RWPE2 (cell line): Measurements from ENCODE around the gene DNAJC30.
"Not testable (repeated sequence)": the region's sequence is repeated elsewhere in the genome, so short reads cannot be mapped to it uniquely, and the experiment has no call there.

Source experiments
- ATAC-seq: fragments of 200-7000 bp; cut with Tn5 transposase; 3 replicates; pipeline ENCODE4 v1.9.1; 2021; ENCODE audit warnings: low read depth
- DNase-seq: peaks from one replicate; pipeline ENCODE4 v3.0.0-alpha.2; 2020; ENCODE audit warnings: low spot score
- H3K27ac ChIP-seq: fragments of 450-650 bp; 2 replicates; pipeline ENCODE4 v1.5.1; 2017; ENCODE audit warnings: mild to moderate bottlenecking; ENCODE audit not compliant: poor library complexity, severe bottlenecking
- H3K27me3 ChIP-seq: fragments of 250-450 bp; sonication (Bioruptor Pico); 2 replicates; pipeline ENCODE4 v1.5.1; 2021; ENCODE audit warnings: mild to moderate bottlenecking, moderate library complexity; ENCODE audit not compliant: insufficient read depth, poor library complexity, severe bottlenecking
- H3K36me3 ChIP-seq: fragments of 250-450 bp; sonication (Bioruptor Pico); 2 replicates; pipeline ENCODE4 v1.5.1; 2020; ENCODE audit warnings: low read depth, mild to moderate bottlenecking, moderate library complexity
- H3K4me1 ChIP-seq: fragments of 250-450 bp; sonication (Bioruptor Pico); 2 replicates; pipeline ENCODE4 v1.5.1; 2021; ENCODE audit warnings: mild to moderate bottlenecking, moderate library complexity; ENCODE audit not compliant: insufficient read depth, poor library complexity, severe bottlenecking
- H3K4me3 ChIP-seq: fragments of 250-450 bp; sonication (Bioruptor Pico); 2 replicates; pipeline ENCODE4 v1.5.1; 2021; ENCODE audit warnings: mild to moderate bottlenecking, moderate library complexity; ENCODE audit not compliant: severe bottlenecking
- H3K9me3 ChIP-seq: fragments of 250-450 bp; sonication (Bioruptor Pico); 2 replicates; pipeline ENCODE4 v1.5.1; 2021; ENCODE audit warnings: mild to moderate bottlenecking, moderate library complexity; ENCODE audit not compliant: severe bottlenecking
- TF ChIP-seq, protein P1 (sequence below): fragments of 450-650 bp; IDR thresholded peaks from one replicate; pipeline ENCODE4 v1.5.1; 2017; ENCODE audit warnings: mild to moderate bottlenecking, moderate library complexity; ENCODE audit not compliant: poor library complexity, severe bottlenecking

DNAJC30 gene

DNA sequence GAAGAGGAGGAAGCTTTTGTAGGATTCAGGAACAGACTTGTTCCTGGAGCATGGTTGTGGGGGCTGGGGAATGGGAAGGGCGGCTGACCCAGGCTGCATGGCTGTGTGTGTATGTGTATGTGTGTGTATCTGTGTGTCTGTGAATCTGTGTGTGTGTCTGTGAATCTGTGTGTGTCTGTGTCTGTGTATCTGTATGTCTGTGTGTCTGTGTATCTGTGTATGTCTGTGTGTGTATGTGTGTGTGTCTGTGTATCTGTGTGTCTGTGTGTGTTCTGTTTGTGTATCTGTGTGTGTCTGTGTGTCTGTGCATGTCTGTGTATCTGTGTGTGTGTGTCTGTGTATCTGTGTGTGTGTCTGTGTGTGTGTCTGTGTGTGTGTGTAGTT, 42.8 kb upstream of the DNAJC30 start:
- Histone ChIP-seq H3K27me3 (no peaks in the 10 kb centered on the region), H3K36me3 (no peaks in the 10 kb centered on the region), H3K4me1 (no peaks in the 10 kb centered on the region), H3K27ac (no peak overlapping the region), H3K9me3 (no peaks in the 10 kb centered on the region), H3K4me3 (no peak overlapping the region)
- ATAC-seq: peak; percentile 11; the same call in 1 of the 3 replicates
- TF ChIP-seq, protein P1, sequence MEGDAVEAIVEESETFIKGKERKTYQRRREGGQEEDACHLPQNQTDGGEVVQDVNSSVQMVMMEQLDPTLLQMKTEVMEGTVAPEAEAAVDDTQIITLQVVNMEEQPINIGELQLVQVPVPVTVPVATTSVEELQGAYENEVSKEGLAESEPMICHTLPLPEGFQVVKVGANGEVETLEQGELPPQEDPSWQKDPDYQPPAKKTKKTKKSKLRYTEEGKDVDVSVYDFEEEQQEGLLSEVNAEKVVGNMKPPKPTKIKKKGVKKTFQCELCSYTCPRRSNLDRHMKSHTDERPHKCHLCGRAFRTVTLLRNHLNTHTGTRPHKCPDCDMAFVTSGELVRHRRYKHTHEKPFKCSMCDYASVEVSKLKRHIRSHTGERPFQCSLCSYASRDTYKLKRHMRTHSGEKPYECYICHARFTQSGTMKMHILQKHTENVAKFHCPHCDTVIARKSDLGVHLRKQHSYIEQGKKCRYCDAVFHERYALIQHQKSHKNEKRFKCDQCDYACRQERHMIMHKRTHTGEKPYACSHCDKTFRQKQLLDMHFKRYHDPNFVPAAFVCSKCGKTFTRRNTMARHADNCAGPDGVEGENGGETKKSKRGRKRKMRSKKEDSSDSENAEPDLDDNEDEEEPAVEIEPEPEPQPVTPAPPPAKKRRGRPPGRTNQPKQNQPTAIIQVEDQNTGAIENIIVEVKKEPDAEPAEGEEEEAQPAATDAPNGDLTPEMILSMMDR: peak; percentile 75
- DNase-seq: no peak

DNA sequence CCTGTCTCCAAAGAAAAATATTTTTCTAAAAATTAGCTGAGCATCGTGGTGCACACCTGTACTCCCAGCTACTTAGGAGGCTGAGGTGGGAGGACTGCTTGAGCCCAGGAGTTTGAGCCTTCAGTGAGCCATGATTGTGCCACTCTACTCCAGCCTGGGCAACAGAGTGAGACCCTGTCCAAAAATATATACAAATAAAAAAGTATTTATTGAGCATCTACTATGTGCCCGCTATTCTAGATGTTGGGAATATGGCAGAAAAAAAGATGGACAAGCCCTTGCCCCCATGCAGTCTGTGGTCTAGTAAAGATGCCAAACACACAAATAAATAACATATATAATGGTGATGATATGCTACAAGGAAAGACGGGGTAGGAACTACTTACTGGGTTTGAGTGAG, 40.6 kb upstream of the DNAJC30 start:
- DNase-seq (no peak), ATAC-seq (no peak)
- Histone ChIP-seq H3K27ac (no peak overlapping the region), H3K36me3 (no peaks in the 10 kb centered on the region), H3K9me3 (no peaks in the 10 kb centered on the region), H3K27me3 (no peaks in the 10 kb centered on the region), H3K4me3 (no peak overlapping the region), H3K4me1 (no peaks in the 10 kb centered on the region)
- TF ChIP-seq, protein P1: no peak

DNA sequence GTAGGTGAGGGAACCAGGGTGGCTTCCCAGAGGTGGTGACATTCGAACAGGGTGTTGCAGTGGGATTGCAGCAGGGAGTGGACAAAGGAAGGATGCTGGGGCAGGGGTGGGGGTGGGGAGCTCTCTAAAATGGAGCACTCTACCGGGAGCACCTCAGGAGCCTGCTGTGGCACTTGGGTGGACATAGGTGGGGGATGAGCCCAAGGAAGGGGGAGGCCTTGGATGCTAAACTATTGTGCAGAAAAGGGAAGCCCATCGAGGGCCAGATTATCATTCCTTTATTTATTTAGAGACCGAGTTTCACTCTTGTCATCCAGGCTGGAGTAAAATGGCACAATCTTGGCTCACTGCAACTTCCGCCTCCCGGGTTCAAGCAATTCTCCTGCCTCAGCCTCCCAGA, 39.5 kb upstream of the DNAJC30 start:
- DNase-seq: no peak
- no peaks in the 10 kb centered on the region for H3K9me3 ChIP-seq
- H3K4me1 ChIP-seq: peaks cover under 1% of the 10 kb centered on the region
- no peak overlapping the region for H3K27ac ChIP-seq
- H3K27me3 ChIP-seq: no peaks in the 10 kb centered on the region
- no peaks in the 10 kb centered on the region for H3K36me3 ChIP-seq
- H3K4me3 ChIP-seq: no peak overlapping the region
- TF ChIP-seq, protein P1: no peak
- ATAC-seq: no peak

DNA sequence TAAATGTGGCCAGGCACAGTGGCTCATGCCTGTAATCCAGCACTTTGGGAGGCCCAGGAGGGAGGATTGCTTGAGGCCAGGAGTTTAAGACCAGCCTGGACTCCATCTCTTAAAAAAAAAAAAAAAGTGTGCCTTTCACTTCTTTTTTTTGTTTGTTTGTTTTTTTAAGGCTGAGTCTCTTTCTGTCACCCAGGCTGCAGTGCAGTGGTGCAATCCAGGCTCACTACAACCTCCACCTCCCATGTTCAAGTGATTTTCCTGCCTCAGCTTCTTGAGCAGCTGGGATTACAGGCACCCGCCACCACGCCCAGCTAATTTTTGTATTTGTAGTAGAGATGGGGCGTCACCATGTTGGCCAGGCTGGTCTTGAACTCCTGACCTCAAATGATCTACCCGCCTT, 38.9 kb upstream of the DNAJC30 start:
- not testable (repeated sequence) for DNase-seq, H3K4me1 ChIP-seq, H3K36me3 ChIP-seq, H3K4me3 ChIP-seq, H3K27ac ChIP-seq, ATAC-seq, H3K27me3 ChIP-seq, H3K9me3 ChIP-seq

DNA sequence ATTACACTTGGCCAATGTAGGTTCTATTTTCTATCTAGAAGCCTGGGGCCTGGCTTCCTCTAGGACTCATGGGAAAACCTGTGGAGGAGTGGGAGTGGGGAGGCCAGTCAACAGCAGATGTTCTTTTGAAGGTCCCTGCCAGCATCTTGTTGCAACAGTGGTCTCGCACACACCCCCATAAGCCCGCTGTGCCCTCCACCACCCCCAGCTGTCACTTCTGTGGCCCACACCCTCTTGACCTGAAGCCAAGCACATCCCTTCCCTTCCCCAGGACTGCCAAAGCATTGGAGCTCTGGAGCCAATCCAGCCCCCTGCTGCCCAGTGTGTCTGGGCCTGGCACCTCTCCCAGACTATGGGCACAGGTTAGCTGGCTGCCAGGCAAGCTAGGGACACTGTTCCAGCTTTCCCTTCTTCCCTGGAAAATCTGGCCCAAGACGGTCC, 38.1 kb upstream of the DNAJC30 start:
- Histone ChIP-seq H3K4me1 (peaks cover 15% of the 10 kb centered on the region), H3K4me3 (no peak overlapping the region), H3K27ac (no peak overlapping the region), H3K9me3 (no peaks in the 10 kb centered on the region), H3K36me3 (peaks cover 4% of the 10 kb centered on the region; the same call in 1 of the 2 replicates), H3K27me3 (no peaks in the 10 kb centered on the region)
- TF ChIP-seq, protein P1: no peak
- ATAC-seq (no peak), DNase-seq (no peak)

DNA sequence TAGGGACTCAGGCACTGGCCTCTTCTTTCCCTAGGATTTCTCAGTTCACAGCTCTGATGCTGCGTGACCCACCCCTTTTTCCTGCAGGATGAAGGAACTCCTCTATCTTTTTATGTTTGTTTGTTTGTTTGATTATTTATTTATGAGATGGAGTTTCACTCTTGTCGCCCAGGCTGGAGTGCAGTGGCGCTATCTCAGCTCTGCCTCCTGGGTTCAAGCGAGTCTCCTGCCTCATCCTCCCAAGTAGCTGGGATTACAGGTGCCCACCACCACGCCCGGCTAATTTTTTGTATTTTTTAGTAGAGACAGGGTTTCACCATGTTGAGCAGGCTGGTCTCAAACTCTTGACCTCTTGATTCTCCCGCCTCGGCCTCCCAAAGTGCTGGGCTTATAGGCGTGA, 37.2 kb upstream of the DNAJC30 start:
- not testable (repeated sequence) for H3K9me3 ChIP-seq, H3K27ac ChIP-seq, DNase-seq, H3K4me3 ChIP-seq, ATAC-seq, H3K27me3 ChIP-seq
- Histone ChIP-seq H3K36me3 (peaks cover 11% of the 10 kb centered on the region; the same call in 1 of the 2 replicates), H3K4me1 (peaks cover 22% of the 10 kb centered on the region)
